PC-3 (cell line): ENCODE data around the gene USH1C.

ENCODE experiments used
- EZH2 ChIP-seq: fragments of 300-600 bp; sonication (generic); IDR thresholded peaks from one replicate; pipeline ENCODE4 v1.6.1; 2017; ENCODE audit warnings: antibody characterized with exemption, mild to moderate bottlenecking, low read length; ENCODE audit not compliant: unreplicated experiment
- EZH2phosphoT487 ChIP-seq: fragments of 300-600 bp; sonication (generic); IDR thresholded peaks from 2 replicates; pipeline ENCODE4 v1.6.1; 2018; ENCODE audit warnings: mild to moderate bottlenecking, antibody characterized with exemption, low read length, borderline replicate concordance
- TF ChIP-seq, protein P1 (sequence below): fragments of 300-600 bp; sonication (generic); conservative IDR thresholded peaks from 2 replicates; pipeline ENCODE4 v1.5.1; 2017; ENCODE audit warnings: antibody characterized with exemption, low read depth, mild to moderate bottlenecking, low read length

DNA sequence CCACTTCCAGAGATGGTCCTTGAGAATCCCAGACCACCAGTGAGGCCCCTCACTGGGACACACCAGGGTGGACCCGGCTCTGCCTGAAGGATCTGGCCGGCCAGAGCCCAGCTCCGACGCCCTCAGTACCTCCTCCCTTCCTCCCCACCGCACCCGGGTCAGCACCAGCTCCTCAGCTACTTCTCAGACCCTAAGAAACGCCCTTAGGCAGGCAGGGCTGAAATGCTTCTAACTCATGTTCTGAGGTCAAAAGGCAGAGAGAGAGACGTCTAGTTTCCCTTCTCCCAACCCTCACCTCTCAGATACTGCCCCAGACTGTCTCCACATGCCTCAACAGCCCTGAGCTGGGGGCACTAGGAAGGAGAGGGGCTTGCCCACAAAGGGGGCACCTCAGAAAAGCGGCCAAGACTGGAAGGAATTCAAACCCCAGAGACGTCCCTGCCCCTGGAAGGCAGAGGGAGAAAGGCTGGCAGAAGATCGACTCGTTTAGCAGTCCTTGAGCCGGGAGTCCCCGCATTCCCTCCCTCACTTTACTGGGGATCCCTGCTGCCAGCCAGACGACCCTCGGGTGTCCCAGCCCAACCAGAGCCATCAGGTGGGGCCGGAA lies 539 bp downstream of the USH1C start:
- TF ChIP-seq, protein P1, sequence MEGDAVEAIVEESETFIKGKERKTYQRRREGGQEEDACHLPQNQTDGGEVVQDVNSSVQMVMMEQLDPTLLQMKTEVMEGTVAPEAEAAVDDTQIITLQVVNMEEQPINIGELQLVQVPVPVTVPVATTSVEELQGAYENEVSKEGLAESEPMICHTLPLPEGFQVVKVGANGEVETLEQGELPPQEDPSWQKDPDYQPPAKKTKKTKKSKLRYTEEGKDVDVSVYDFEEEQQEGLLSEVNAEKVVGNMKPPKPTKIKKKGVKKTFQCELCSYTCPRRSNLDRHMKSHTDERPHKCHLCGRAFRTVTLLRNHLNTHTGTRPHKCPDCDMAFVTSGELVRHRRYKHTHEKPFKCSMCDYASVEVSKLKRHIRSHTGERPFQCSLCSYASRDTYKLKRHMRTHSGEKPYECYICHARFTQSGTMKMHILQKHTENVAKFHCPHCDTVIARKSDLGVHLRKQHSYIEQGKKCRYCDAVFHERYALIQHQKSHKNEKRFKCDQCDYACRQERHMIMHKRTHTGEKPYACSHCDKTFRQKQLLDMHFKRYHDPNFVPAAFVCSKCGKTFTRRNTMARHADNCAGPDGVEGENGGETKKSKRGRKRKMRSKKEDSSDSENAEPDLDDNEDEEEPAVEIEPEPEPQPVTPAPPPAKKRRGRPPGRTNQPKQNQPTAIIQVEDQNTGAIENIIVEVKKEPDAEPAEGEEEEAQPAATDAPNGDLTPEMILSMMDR, result no peak
- no peak for TF ChIP-seq EZH2phosphoT487
- no peak for TF ChIP-seq EZH2
